Kasumi-1 (cell line): ENCODE data around the gene IMP3.

Experiments
- DNase-seq, 2 experiments: peaks; one replicate each; lab custom pipeline; 2025; lab: John Stamatoyannopoulos, UW

Gene IMP3

GRCh38 chr15:75620841-75621391, 19.1 kb downstream of the IMP3 start:
- DNase-seq, result peak; percentile 59 to 71

- DNase-seq, result peak; percentile 60 to 71
Observed at GRCh38 chr15:75620058-75620820, 19.8 kb downstream of the IMP3 start.

GRCh38 chr15:75616766-75617165, 23.3 kb downstream of the IMP3 start:
- DNase-seq, result no peak

- peak; percentile 40 to 54 for DNase-seq
Observed at GRCh38 chr15:75606711-75607699, 33.0 kb downstream of the IMP3 start.

- no peak for DNase-seq
Observed at GRCh38 chr15:75606026-75606425, 34.0 kb downstream of the IMP3 start.

- no peak for DNase-seq
Observed at GRCh38 chr15:75599401-75599800, 40.6 kb downstream of the IMP3 start.

GRCh38 chr15:75598361-75598760, 41.7 kb downstream of the IMP3 start:
- DNase-seq, result no peak

- peak; percentile 38 to 50 for DNase-seq
Observed at GRCh38 chr15:75597667-75598341, 42.2 kb downstream of the IMP3 start.

- no peak for DNase-seq
Observed at GRCh38 chr15:75596703-75597345, 43.2 kb downstream of the IMP3 start.

- DNase-seq, result no peak
Observed at GRCh38 chr15:75594276-75594675, 45.7 kb downstream of the IMP3 start.

- no peak for DNase-seq
Observed at GRCh38 chr15:75591655-75592364, 48.2 kb downstream of the IMP3 start.

- no peak for DNase-seq
Observed at GRCh38 chr15:75590239-75590638, 49.8 kb downstream of the IMP3 start.
